ENCODE results near the gene NSG1.

The NSG1 gene

DNA sequence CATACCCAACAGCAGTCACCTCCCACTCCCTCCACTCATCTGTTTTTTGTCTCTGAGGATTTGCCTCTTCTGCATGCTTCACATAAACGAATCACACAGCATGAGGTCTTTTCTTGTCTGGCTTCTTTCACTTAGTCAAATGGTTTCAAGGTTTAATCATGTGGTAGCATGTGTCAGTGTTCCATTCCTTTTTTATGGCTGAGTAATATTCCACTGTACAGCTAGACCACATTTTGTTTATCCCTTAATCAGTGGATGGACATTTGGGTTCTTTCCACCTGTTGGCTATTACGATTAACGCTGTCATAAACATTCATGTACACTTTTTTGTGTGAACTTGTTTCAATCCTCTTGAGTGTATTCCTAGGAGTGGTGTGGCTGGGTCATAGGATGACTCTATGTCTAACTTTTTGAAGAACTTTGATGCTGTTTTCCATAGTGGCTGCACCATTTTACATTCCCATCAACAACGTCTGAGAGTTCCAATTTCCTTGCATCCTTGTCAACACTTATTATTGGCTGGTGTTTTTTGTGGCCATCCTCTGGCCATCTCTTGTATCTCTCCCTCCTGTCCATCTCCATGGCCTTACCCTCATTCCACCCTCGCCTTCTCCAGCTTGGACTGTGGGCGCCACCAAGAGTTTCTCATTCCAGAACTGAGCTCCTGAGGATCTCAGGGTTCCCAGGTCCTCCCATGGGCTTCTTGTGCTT is 12.4 kb upstream of the NSG1 start:
- DNase-seq = no peak

DNA sequence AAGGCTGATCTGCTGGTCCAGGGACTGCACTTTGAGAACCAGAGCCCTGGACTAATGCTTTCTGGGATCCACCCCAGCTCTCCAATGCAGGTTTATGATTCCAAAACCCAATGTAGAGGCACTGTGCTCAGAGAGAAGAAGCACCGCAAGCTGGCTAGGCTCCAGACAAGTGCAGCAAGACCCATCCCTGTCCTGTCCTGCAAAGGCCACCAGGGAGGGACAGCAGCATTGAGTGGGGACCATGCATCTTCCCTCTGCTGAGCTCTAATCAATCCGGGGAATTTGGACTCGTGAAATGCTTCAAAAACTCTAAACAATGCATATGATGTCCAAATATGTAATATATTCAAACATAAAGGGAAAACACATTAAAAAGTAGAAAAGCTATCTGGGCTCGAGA is 10.8 kb upstream of the NSG1 start:
- DNase-seq = no peak

DNA sequence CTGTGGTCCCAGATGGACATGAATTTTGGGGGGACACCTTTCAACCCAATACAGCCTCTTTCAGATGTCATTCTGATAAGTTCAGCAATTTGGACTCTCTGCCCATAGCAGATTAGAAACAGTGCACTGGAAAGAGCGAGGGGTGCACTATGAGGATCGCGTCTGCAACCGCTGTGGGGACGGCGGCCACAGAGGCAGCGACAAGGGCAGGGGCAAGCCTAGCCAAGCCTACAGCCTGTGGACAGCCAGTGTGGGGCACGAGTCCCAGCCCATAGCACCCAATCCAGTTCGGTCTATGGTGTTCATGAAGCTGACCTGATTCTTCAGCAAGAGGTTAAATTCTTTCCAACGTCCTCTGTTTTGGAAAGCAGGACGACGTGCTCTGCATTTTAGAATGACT is 9.7 kb upstream of the NSG1 start:
- DNase-seq = no peak

DNA sequence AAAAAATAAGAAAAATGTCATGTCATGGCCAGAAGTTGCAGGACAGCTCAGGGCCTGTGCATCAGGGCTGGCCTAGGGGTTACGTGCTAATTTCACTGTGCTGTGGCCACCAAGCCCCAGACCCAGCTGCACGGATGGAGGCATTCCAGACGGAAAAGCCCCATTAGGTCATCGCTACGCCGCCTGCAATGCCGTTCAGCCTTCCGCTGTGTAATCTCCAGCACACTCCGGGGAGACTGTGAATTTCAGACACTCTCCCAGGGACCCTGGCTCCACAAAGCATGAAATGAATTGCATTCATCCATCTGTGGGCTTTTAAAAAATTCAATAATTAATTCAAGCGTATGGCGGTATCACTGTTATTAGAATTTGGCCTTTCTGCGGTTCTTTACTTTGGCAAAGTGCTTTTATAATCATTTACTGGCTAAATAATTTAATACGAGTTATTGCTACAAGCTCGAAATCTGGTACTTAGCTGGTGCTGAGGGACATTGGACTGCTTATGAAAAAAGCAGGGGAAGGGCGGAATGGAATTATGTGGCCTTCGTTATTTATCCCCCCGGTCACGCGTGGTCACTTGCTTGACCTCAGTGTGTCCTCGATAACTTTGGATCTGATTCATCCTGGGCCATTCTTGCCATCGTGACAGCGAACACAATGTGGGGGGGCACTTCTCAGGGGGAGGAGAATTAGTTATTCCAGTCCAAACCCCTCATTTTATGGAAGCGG is 9.0 kb upstream of the NSG1 start:
- DNase-seq = no peak

DNA sequence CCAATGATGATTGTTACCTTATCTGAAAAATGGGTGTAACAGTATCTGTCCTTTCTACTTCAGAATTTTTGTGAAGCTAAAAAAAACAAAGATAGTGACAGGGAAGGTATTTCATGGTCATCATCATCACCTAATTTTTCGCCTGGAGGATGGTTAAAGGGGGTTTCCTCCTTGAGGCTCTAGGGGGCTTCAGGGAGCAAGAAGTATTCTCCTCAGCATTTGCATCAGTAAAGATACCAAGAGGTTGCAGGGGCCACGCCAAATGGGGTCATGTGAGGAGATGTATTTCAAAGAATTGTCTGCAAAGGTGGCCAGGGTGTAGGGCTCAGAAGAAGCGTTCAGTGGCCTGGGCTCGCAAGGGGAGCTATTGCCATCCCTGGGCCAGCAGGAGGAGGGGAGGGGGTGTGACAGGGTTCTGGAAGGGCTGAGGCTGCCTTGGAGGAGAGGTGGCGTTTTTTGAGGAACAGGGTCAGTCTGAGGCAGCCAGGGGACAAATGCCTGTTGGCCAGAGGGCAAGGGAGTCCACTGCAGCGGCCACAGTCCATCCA is 7.3 kb upstream of the NSG1 start:
- no peak for DNase-seq

DNA sequence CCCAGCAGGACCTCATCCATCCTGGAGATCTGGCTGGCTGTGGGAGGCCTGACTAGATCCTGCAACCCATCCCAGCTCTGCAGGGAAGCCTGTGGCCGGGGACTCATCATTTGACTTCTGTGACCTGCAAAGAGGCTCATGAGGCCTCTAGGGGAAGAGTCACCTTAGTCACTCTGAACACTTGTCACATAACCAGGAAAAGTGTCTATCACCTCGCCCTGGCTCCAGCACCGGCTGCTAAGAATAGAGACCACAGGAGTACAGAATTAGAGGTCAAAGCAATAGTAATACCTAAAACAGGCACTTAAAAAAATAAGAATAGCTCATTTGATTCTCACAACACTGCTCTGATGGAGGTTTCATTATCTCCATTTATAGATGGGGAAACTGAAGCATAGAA is 3.8 kb upstream of the NSG1 start:
- no peak for DNase-seq

DNA sequence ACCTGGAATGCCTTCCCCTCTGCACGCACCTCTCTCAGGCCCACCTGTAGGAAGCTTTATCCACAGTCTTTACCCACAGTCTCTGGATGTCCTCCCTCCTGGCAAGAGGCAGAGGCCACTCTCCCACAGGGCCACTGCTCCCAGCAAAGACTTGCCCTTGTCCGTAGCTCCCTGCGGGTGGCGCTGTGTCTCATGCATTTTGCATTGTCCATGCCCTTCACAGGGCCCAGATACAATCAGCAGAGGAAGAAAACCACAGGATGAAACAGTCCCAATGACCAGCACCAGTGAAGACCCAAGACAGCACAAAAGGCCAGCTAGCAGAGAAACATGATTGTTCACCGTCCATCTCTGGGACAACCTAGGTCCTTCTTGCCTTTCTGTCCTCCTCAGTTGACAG is 2.1 kb upstream of the NSG1 start:
- DNase-seq = no peak

DNA sequence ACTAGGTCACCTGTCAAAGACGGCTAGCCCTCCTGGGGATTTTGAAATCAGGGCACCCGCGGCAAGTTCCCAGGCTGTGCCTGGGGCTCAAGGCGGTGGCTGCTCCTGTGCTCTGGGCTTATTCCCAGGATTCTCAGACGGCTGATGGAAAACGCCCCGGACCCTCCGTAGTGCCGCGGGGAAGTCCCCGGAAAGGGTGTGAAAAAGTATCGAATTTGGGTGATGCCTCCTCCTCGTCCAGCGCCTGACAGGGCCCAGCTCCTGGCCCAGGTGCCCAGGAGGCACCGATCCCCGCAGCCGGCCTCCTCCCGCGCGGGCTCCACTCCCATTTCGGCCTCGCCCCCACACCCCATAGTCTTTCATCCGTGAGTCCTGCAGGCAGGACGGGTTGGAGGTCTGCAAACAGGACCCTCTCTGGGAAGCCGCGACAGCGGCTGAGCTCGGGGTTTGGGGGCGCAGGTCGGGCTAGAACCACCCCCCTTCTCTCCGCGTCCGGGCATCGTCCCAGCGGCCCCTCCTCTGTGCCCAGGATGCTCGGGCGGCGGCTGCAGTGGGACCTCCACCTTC is 1.1 kb upstream of the NSG1 start:
- DNase-seq = no peak

DNA sequence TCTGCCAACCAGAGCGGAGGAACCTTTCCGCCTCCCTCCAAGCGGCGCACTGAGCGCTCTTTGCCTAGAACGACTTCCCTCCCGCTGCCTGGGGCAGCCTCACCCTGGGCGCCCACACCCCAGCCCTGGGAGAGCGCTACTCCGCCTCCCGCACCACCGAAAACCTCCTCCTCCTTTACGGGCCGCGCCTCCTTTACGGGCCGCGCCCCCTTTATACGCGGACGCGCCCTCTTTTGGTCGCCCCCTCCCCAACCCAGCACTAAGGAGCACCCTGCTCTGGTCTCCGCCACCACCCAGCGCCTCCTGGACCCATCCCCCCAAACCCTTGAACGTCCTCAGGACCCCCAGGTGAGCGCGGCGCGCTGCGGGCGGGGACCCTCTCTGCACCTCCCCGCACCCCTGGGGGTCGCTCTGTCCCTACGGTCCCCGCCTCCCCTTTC is 586 bp upstream of the NSG1 start:
- DNase-seq = no peak

DNA sequence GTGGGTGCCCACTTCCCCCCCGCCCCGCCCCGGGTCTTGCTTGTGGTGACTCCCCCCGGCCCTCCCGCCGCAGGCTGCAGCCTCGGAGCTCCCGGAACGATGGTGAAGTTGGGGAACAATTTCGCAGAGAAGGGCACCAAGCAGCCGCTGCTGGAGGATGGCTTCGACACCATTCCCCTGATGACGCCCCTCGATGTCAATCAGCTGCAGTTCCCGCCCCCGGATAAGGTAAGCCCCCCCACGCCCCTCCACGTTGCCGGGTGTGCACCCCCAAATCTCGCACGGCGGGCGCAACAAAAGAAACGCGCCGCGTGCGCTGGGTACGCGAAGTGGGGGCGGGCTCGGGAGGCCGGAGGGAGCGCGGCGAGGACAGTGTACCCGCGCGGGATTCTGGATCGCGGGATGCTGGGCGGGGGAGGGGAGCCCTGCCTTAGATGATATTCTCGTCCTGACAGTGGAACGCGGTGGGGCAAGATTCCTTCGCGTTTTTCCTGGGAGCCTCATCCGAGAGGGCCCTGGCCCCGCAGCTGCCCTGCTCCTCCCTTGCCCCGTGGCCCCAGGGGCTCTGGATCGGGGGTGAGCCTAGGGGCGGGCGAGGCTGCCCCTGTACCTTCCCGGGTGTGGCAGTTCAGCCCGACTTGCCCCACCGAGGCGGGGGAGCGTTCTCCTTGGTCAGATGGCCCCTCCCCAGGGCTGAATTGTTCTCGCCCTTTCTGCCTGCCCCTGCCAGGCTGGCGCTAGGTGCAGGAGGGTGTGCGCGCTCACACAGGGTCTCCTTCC is 819 bp downstream of the NSG1 start:
- DNase-seq = no peak

DNA sequence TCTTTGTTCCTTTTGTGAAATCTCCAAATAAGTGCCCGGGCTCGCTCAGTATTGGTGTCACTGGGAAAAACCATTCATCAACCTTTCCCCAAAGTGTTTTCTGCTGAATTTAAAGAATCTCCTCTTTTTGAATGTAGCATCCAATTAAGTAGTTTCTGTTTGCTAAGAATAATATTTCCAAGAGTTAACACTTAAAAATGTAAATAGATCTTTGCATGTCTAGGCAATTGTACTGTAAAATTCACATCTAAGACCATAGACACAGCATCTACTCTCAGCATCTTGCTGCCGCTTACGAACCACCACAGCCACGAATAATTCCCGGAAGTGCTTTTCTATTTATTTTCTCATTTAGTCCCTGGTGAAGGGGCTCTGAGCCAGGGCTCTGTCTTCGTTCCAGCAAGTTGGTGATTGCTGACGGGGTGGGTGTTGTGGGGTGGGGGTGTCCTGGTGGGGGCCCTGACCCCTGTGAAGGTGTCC is 1.4 kb downstream of the NSG1 start:
- no peak for DNase-seq

DNA sequence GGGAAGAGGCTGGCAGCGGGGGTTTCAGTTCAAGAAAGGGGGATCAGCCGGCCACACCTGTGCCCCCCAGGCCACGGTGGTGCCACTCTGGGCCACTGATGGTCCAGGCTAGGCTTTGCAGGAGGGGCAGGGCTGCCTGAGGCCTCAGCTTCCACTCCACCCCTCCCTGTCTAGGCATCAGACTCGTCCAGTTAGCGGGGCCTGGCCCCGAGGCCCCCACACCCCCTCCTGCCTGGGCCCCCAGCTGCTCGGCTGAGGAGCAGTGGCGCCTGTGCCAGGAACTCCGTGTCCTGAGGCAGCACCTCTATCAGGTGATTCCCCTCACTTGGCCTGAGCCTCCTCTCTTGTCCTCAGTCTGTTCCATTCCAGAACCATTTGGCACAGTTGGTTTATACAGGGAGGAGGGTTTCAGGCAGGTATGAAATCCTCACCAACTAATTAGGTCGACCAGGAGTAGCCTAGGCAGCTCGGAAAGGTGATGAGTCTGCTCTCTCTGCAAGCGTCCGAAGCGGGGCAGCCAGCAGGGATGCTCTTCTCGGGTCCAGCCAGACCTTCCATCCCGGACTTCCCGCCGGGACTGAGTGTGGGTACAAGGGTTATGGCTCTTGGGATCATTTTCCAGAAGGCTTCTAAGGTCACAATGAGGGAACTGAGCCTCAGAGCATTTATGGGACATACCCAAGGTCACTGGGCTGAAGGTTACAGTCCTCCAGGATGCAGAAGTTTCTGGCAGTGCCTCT is 2.1 kb downstream of the NSG1 start:
- no peak for DNase-seq

DNA sequence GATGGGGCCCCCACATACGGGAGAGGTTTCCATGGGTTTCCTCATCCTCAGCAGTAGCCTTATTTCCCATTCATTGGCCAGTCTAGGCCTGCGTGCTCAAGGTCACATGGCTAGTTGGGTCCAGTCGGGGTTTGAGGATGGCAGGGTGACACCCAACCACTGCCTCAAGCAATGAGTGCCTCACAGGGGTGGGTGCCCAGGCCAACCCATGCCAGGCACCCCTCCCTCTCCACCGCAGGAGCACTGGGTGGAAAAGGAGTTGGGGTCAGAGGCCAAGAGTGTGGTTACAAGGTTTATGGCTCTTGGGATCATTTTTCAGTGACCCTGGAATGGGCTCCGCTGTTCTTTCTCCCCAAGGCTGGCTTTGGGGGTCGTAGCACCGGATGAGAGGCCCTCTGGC is 3.1 kb downstream of the NSG1 start:
- DNase-seq = no peak

DNA sequence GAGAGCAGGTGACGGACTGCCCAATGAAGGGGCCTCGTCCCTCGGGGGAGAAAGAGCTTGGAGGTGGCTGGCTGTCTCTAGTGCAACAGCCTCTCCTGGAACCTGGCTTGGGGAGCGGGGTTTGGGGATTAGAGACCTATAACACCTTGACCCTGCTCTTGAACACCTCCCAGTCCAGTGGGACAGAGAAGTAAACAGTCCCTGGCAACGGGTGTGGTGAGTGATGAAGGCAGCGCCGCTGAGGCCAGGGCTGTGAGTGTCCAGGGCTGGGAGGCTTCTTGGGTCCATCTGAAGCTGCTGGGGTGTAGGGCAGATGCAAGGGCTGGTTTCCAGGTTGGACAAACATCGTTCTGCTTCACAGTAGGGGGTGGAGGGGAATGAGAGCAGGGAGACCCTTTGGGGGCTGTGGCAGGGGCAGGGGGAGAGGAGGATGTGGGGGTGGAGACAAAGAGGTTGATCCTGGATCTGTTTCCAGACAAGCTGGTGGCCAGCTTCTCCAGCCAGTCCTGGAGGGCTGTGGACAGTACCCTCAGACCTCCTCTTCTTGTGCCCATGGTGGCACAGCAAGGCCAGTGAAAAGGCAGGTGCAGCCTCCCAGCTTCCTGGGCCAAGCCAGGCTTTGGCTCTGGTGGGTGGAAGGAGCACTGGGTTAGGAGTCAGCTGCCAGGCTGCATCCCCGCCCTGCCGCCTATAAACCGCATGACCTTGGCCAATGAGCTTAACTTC is 3.8 kb downstream of the NSG1 start:
- no peak for DNase-seq

DNA sequence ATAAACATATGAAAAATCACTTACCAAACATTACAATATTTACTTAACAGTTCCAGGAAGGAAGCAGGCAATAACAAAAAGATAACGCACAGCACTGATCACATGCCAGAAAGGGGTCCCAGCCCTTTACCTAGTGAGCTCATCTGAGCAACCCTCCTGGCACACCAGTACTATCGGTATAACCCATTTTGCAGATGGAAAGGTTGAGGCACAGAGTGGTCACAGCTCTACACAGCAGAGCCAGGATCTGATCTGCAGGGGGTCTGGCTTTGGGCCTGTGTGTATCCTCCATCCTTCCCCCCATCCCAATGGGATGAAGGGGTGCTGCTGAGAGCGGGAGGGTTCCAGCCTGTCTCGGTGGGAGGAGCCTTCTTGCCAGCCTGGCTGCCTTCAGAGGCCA is 5.0 kb downstream of the NSG1 start:
- no peak for DNase-seq

DNA sequence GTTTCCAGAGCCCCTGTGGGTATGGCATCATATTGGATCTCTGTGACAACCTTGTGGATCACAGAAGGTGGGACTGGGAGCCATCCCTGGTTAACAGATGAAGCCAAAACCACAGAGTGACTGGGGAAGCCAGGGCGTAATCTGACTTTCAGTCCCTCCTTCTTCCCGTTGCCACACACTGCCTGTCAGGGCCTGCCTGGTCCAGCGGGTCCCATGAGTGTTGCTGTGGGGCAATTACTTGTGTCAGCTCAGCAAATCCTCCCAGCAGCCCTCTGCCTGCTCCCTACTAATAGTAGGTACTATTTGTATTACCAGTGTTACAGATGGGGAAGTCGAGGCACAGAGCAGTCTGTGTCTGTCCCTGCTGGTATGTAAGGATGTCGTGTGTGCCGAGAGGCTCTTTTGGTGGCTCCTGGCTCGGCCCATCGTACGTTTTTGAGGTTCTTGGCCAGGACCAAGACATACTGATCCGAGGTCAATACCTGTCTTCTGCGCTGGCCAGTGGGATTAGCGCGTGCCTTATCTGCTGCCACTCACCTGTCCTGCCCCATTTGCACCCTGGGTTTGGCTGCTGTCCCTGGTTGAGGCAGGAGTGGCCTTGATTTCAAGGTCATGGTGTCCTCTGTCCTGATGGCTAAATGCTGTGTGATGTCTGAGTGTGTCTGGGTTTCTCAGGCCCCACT is 5.7 kb downstream of the NSG1 start:
- no peak for DNase-seq

DNA sequence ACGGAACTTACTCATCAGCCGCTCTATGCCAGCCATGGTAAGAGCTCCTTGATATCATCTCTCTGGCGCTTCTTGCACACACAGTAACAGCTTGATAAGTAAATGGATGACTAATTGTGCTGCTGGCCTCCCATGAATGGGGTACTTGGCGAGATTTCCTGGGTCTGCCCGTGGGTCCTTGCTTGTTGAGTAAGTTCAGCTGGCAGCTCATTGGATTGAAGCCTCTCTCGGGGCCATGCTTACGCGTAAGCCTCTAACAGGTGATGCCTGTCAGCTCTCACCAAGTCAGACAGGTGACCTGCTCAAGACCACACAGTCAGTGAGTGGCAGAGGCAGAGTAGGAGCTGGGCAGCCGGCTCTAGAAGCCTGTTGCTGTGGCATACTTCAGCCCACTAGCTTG is 7.7 kb downstream of the NSG1 start:
- no peak for DNase-seq

DNA sequence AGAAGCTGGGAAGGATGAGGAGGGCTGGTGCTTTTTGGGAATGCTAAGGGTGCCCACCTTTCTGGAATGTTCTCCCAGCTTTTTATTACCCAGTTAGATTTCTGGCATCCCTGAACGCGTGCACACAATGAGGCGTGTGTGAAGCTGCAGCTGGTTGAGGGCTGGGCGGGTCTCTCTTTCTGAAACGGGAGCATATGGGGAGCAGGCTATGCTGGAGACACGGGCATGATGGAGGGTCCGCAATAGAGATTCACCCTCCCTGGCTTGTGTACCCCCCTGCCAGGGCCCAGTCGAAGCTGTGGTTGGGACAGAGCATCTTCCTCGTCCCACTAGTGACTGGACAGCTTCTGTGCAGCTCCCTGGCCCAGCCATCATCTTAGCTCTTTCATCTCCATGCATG is 8.5 kb downstream of the NSG1 start:
- no peak for DNase-seq

DNA sequence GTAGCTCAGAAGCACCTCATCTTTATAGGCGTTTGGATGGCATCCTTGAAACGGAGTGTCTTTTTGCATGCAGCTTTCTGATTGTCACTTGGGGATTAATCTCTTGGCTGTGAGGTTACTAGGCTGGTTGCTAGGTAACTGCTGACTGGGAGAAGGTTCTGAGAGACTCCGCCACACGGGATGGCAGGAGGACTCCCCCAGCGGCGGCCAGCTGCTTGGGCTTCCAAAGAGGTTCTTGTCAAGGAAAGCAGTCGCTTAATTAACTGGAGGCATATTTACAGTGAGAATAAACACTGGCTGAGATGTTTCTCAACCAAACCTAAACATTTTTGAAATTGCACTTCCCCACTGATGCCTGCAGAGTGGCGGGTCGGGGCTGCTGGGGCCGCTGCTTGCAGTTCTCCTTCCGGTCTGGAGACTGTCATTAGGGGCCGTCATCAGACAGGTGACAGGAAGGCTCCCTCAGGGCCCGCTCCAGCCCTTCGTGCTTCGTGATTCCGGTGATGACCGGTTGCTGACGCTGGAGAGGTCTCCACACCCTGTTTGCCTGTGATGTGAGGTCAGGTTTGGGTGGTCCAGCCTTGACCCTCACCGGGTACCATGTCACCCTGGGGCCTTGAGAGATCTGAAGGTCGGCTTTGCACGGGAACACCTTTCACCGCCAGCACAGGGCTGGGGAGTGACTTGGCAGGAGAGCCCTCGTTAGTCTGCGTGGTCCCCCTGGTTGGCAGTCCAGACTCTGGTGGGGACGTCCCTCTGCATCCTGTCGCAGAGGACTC is 9.1 kb downstream of the NSG1 start:
- peak; percentile 17 for DNase-seq
